Right kidney (tissue), 1 donor: Measurements from ENCODE around the gene TEX264.

Experiments used
- DNase-seq: peaks from one replicate; pipeline ENCODE4 v3.0.0-alpha.2; 2016

TEX264 gene

GRCh38 chr3:51750878-51751277, 79.8 kb downstream of the TEX264 start:
- no peak for DNase-seq

- DNase-seq, result no peak
Observed at GRCh38 chr3:51751287-51751686, 80.2 kb downstream of the TEX264 start.
